Activated gamma-delta T cell treated with Interleukin-2 at 50 U/mL for 16 hours (primary cell): Measurements from ENCODE around the gene DERA.
"Not testable (repeated sequence)": the region's sequence is repeated elsewhere in the genome, so short reads cannot be mapped to it uniquely, and the experiment has no call there.

Source experiments
- DNase-seq: peaks from one replicate; pipeline ENCODE4 v3.0.0-alpha.2; 2020

The DERA gene

DNA sequence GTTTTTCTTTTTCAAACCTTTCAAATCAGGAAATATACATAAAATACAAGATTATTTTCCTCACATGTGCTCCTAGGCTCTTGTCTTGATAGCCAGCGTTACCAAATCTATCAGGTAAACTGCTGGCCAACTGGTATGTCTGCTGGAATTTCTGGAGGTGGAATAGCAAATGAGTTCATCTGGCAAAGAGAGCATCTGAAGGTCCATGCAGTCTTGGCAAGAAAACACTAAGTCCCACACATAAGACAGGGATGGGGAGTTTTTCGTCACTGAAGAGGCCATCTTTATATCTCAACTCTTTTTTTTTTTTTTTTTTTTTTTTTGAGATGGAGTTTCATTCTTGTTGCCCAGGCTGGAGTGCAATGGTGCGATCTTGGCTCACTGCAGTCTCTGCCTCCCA is 60.1 kb downstream of the DERA start:
- no peak for DNase-seq

DNA sequence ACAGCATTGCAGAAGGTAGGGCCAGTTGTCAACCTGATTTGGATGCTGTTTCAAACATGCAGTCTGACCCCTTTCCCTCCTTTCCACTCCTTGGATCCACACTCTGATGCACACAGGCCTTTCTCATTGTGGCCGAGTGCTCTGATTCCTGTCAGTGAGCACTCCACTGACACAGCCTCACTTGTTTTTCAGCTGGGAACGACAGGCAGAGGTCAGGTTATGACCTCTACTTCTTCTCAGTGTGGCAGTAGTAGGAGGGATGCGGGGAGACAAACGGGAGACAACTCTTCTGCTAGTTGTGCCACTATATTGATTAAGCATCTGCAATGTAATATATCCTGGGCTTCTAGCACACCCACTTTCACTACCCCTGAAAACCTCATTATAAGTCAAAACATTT is 61.8 kb downstream of the DERA start:
- DNase-seq: no peak

GRCh38 chr12:15977999-15978951 is 67.1 kb downstream of the DERA start:
- no peak for DNase-seq

DNA sequence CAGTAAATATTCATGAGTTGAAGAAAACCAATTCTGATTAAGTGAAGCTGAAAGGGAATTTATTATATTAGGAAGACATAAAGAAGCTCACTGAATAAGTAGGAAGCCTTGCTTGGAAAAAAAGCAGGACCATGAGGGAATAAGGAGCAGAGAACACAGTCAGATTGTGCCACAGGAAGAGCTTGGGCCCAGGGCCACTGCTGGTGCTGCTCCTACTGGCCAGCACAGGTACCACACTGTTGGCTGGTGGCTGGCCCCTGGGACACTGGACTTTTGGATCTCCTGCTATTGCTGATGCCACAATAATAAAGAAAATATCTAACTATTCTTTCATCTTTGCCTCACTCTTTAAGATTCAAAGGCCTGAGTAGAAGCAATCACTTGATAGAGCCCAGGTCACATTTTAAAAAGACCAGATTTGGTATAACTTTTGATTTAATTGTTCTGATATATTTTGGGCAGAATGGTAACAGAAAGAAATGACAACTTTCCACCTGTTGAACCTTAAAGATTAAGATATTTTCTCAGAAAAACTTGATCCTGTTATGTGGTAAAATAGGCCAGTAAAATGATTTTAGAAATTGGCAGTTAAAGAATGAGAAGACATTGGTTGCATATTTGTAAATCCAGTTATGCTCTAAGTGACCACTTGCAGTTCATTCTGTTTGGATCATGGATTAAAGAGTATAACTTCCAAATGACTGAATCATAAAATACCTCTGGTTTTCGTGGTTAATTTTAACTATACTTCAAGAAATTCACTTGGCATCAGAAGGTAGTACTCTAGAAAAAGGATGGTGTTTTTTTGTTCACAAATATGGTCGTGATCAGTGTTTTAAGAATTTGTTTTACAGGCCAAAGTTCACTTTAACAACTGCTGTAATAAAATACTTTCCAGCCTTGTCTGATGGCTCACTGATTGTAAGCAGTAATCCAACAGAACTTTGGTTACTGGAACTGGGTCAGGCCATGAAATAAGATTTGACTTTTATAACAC is 68.3 kb downstream of the DERA start:
- no peak for DNase-seq

DNA sequence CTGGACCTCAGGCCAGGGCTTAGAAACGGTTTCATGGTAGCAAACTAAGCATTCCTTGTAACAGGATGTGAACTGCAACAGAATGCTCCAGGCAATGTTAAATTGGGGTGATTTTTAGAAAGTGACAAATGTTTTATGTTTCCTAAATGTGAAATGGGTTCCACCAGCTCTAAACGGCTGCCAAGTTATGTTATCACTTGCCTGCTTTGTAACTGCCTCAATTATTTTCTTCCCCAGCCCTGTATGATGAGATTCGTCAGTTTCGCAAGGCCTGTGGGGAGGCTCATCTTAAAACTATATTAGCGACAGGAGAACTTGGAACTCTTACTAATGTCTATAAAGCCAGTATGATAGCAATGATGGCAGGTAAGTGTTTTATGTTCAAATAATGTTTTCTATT is 70.9 kb downstream of the DERA start:
- DNase-seq: no peak

DNA sequence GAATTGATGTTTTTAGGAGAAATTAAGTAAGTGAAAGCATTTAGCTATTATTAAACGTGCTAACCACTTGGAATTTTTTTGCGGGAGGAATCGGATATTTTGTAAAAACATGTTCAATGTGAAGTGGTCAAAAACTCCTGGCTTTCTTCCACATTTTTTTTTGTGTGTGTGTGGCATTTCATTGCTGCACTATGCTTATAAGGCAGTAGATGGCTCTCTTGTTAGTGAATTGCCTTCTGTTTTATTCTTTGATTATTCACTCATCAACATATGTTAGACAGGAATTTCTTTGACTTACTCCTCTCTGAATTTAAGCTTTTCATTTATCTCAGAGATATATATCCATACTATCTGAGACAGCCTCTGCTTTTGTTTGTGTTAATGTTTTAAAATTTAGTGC is 71.3 kb downstream of the DERA start:
- DNase-seq: no peak

GRCh38 chr12:15982921-15983320 is 71.8 kb downstream of the DERA start:
- DNase-seq: no peak

- no peak for DNase-seq
Observed at GRCh38 chr12:15984097-15984800, 73.1 kb downstream of the DERA start.

- no peak for DNase-seq
Observed at GRCh38 chr12:15984963-15985362, 73.8 kb downstream of the DERA start.

GRCh38 chr12:15987696-15988095 is 76.6 kb downstream of the DERA start:
- DNase-seq: no peak

DNA sequence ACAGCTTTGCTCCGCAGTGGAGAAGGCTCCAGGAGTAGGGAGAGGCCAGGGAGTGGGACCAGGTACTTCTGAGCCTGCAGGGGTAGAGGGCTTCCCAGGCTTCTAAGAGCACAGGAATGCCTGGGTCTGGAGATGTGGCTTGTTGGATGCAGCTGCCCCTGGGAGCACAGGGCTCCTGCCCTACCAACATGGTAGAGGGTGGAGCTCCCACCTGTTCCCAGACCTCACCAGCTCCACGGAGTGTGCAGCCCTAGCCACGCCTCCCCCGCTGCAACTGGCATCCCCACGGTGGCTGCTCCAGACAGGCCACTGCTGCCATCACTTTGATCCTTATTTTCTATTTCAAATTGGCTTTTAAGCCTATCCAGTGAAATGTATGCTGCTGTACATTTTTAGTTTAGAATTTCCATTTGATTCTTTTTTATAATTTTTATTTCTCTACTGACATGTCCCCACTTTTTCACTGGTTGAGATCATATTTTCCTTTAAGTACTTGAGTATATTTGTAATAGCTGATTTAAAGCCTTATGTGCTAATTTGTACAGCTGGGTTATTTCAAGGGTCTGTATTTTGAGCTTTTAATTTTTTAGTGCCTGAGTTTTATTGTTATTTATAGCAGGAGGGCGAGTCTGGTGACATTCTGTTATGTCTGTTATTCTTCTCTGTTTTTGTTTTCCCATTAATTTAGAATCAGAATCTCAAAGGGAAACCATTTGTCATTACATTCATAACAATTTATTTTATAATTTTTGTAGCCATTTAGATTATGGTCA is 78.0 kb downstream of the DERA start:
- no peak for DNase-seq

GRCh38 chr12:15995801-15996200 is 84.7 kb downstream of the DERA start:
- no peak for DNase-seq

GRCh38 chr12:15996254-15996653 is 85.1 kb downstream of the DERA start:
- DNase-seq: no peak

GRCh38 chr12:15996948-15997347 is 85.8 kb downstream of the DERA start:
- DNase-seq: no peak

DNA sequence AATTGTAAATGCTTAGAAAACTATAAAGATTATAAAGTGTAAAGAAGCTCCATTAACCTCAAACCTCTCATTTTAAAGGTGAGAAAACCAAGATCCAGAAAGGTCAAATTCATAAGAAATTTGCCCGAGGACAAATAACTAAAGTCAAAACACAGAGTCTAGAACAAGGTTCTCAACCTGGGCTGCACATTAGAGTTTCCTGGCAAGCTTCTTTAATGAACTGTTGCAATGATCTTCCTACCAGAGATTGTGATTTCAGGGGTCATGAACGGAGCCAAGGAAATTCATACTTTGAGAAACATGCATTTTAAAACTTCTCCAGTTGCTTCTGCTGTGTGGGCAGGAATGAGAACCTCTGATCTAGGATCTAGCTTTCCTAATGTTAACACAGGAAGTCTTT is 86.8 kb downstream of the DERA start:
- DNase-seq: no peak

DNA sequence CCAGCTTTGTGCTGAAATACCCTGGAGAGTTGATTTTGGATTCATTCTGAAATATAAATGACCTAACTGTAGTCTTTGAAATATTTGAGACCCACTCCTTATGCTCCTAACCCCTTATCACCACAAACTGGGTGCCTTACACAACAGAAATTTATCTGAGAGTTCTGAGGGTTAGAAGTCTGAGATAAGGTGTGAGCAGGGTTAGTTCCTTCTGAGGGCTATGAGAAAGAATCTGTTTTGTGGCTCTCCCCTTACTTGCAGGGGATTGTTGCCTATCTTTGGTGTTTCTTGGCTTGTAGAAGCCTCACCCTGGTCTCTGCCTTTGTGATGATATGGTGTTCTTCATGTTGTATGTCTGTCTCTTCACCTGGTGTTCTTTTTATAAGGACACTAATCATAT is 91.7 kb downstream of the DERA start:
- no peak for DNase-seq

- DNase-seq: no peak
Observed at GRCh38 chr12:16003460-16003859, 92.3 kb downstream of the DERA start.

DNA sequence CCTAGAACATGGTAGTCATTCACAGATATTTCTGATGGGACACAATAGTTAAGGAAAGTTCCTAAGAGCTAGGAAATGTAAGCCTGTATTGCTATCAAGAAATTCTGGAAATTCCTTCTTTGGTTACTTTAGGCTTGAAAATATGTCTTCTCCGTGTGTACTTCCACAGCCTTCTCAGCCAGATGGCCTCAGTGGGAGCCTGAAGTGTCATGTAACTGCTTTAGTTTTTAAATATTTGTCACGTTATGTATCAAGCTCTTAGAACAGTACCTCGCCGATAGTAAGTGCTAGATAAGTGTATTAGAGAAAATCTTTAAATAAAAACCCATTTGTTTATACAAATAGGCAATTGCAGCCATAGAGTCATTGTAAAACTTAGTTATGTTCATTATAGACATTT is 95.6 kb downstream of the DERA start:
- DNase-seq: no peak

- no peak for DNase-seq
Observed at GRCh38 chr12:16008421-16008824, 97.3 kb downstream of the DERA start.

- no peak for DNase-seq
Observed at GRCh38 chr12:16012117-16012516, 101.0 kb downstream of the DERA start.

DNA sequence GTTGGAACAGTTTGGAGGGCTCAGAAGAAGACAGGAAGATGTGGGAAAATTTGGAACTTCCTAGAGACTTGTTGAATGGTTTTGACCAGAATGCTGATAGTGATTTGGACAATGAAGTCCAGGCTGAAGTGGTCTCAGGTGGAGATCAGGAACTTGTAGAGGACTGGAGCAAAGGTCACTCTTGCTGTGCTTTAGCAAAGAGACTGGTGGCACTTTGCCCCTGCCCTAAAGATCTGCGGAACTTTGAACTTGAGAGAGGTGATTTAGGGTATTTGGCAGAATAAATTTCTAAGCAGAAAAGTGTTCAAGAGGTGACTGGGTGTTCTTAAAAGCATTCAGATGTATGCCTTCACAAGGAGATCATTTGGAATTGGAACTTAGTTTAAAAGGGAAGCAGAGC is 102.6 kb downstream of the DERA start:
- not testable (repeated sequence) for DNase-seq

DNA sequence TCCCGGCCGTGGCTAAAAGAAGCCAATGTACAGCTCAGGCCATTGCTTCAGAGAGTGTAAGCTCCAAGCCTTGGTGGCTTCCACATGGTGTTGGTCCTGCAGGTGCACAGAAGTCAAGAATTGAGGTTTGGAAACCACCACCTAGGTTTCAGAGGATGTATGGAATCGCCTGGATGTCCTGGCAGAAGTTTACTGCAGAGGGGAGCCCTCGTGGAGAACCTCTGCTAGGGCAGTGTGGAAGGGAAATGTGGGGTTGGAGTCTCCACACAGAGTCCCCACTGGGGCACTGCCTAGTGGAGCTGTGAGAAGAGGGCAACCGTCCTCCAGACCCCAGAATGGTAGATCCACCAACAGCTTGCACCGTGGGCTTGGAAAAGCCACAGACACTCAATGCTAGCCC is 103.3 kb downstream of the DERA start:
- DNase-seq: not testable (repeated sequence)
